HG02759 (cell line): ENCODE measurements around the gene RAB3B.
A peak's percentile ranks its signal among the peaks of the same experiment; 100 is the strongest.
"Not testable (repeated sequence)": the region's sequence is repeated elsewhere in the genome, so short reads cannot be mapped to it uniquely, and the experiment has no call there.

Source experiments
- ATAC-seq: cut with Tn5 transposase; IDR thresholded peaks from one replicate; pipeline ENCODE4 v1.9.1; 2021; ENCODE audit warnings: mild to moderate bottlenecking, moderate library complexity; ENCODE audit not compliant: unreplicated experiment

RAB3B gene

GRCh38 chr1:51875836-51876235, 114.7 kb downstream of the RAB3B start:
- no peak for ATAC-seq

- ATAC-seq = no peak
Measured at GRCh38 chr1:51875291-51875772, 115.2 kb downstream of the RAB3B start.

- ATAC-seq = not testable (repeated sequence)
Measured at GRCh38 chr1:51873270-51873669, 117.2 kb downstream of the RAB3B start.

- ATAC-seq = no peak
Measured at GRCh38 chr1:51871351-51871975, 119.0 kb downstream of the RAB3B start.

GRCh38 chr1:51870603-51871350, 119.7 kb downstream of the RAB3B start:
- ATAC-seq = no peak

GRCh38 chr1:51867479-51868232, 122.8 kb downstream of the RAB3B start:
- ATAC-seq = no peak

- ATAC-seq = peak; percentile 70
Measured at GRCh38 chr1:51863384-51863783, 127.1 kb downstream of the RAB3B start.

- ATAC-seq = no peak
Measured at GRCh38 chr1:51861669-51862068, 128.8 kb downstream of the RAB3B start.

- no peak for ATAC-seq
Measured at GRCh38 chr1:51859735-51860134, 130.8 kb downstream of the RAB3B start.

GRCh38 chr1:51859333-51859732, 131.2 kb downstream of the RAB3B start:
- ATAC-seq = no peak

GRCh38 chr1:51858892-51859291, 131.6 kb downstream of the RAB3B start:
- ATAC-seq = no peak
